Naive thymus-derived CD8-positive, alpha-beta T cell (primary cell): ENCODE data around the gene WARS2. TPM values are rescaled to one million over a fixed set of nuclear protein-coding genes. Genes with fewer than 3 reads are reported as not detected.
A peak's percentile ranks its signal among the peaks of the same experiment; 100 is the strongest.

Experiments used
- ATAC-seq, 2 donors: fragments of 150-1000 bp; cut with Tn5 transposase in 1 of 2; sonication (Bioruptor Pico), chemical (Tn5 transposase) in 1 of 2; 1 replicate in 1 of 2; 2 replicates in 1 of 2; pipeline ENCODE4 v1.10.0; 2021; ENCODE audit warnings: mild to moderate bottlenecking in 2 of 2, moderate library complexity in 2 of 2
- POLR2A ChIA-PET: fragments of 350-600 bp; sonication (Branson Sonifier 250); formaldehyde crosslinking; loops from one replicate; lab custom pipeline; 2021; ENCODE audit warnings: antibody characterized with exemption; lab: Charles Lee
- DNase-seq, 10 donors: peaks; one replicate each; pipeline versions ENCODE4 v3.0.0 to v3.0.0-alpha.2; 2020 to 2022
- H3K27ac Mint-ChIP-seq, 10 donors: one replicate each; pipeline ENCODE4 v1.8.0; 2020 to 2022; ENCODE audit warnings: mild to moderate bottlenecking in 10 of 10, mixed read lengths in 10 of 10, moderate library complexity in 4 of 10, inconsistent platforms in 1 of 10
- H3K27me3 Mint-ChIP-seq, 5 donors: one replicate each; pipeline ENCODE4 v1.8.0; 2021 to 2022; ENCODE audit warnings: mixed read lengths in 5 of 5
- H3K36me3 Mint-ChIP-seq, 3 donors: one replicate each; pipeline ENCODE4 v1.8.0; 2020 to 2022; ENCODE audit warnings: mixed read lengths in 3 of 3, mild to moderate bottlenecking in 2 of 3, inconsistent platforms in 1 of 3
- H3K4me1 Mint-ChIP-seq, 4 donors: one replicate each; pipeline ENCODE4 v1.8.0; 2021 to 2022; ENCODE audit warnings: mixed read lengths in 4 of 4
- H3K4me3 Mint-ChIP-seq, 10 donors: one replicate each; pipeline ENCODE4 v1.8.0; 2020 to 2022; ENCODE audit warnings: mild to moderate bottlenecking in 10 of 10, mixed read lengths in 10 of 10, moderate library complexity in 6 of 10, inconsistent platforms in 1 of 10
- H3K9me3 Mint-ChIP-seq, 9 donors: one replicate each; pipeline ENCODE4 v1.8.0; 2020 to 2022; ENCODE audit warnings: mixed read lengths in 9 of 9, mild to moderate bottlenecking in 3 of 9, inconsistent platforms in 1 of 9, moderate library complexity in 1 of 9
- polyA plus RNA-seq, 3 donors: library from polyadenylated mRNA; unstranded; fragments of 300-500 nt; fragmentation: Illumina TruSeq; gene quantifications; one replicate each; pipeline ENCODE4 v1.2.3, GENCODE V29; 2021
- total RNA-seq, 8 experiments: library from RNA in 2 of 8; stranded (reverse) in 2 of 8; gene quantifications; one replicate each; pipeline ENCODE4 v1.2.3 and lab custom pipeline; 2021 to 2026

The WARS2 gene
- total and polyA plus RNA-seq, 5 experiments from 2014 or later: 8.4 to 15.6 (median 9.7) TPM

DNA sequence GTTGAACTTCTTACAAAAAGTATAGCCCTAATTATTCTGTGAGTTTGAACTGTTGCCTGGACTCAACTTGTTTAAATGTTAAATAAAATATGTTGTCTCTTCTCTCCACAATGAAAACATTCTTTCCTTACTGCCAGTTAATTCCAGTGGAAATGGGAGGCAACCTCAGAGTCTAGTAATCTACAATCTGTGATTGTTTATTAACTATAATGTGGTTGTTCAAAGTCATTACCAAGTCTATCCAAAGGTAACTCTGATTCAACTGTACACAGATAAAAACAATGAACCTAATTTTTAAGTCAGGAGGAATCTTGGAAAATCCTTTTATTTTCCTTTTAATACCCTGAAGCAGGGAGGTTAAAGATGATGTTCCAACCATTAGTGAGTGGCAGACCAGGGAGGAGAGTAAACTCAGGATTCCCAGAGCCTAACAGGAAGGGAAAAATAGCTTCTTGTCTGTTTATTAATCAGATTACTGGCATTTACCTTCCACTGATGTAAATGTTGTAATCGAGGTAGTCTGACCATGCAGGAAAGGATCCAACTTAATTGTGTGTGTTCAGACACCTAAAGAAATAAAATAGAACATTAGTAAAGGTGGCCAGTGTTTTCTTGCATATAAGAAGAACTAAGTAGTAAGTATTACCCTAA lies 95.2 kb downstream of the WARS2 start:
- ATAC-seq: no peak
- H3K9me3 Mint-ChIP-seq: peaks cover 0 to 14% (median 4%) of the 10 kb centered on the region in 9 donors
- H3K36me3 Mint-ChIP-seq: peaks cover 44 to 65% (median 62%) of the 10 kb centered on the region in 3 donors
- H3K27ac Mint-ChIP-seq: no peak overlapping the region
- no peak for DNase-seq
- peaks cover 0 to 2% (median 0%) of the 10 kb centered on the region in 4 donors for H3K4me1 Mint-ChIP-seq
- POLR2A ChIA-PET: no interaction called here
- H3K4me3 Mint-ChIP-seq: no peak overlapping the region
- H3K27me3 Mint-ChIP-seq: no peaks in the 10 kb centered on the region

DNA sequence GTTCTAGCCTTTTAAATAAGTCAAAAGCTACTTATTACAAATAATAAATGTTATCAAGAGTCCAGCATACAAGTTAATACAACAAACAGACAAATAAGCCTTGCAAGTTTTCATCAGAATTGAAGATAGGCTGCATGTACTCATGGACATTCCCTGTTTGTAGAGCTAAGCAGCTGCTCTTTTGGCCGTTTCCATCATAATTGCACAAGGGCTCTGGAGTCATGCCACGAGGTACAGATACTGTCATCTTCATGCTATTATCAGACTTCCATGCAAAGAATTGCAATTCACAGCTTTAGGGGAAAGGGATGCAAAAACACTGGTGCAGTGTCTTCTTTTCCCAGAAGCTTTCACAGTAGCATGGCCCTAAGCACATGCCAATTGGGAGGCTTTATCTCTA lies 99.5 kb downstream of the WARS2 start:
- DNase-seq (no peak), ATAC-seq (no peak)
- H3K36me3 Mint-ChIP-seq: peaks cover 48 to 80% (median 71%) of the 10 kb centered on the region in 3 donors
- POLR2A ChIA-PET: no interaction called here
- H3K4me1 Mint-ChIP-seq: peaks cover 0 to 2% (median 0%) of the 10 kb centered on the region in 4 donors
- H3K27ac Mint-ChIP-seq: no peak overlapping the region
- no peak overlapping the region for H3K4me3 Mint-ChIP-seq
- H3K9me3 Mint-ChIP-seq: peaks cover 0 to 7% (median 0%) of the 10 kb centered on the region in 9 donors
- H3K27me3 Mint-ChIP-seq: no peaks in the 10 kb centered on the region

DNA sequence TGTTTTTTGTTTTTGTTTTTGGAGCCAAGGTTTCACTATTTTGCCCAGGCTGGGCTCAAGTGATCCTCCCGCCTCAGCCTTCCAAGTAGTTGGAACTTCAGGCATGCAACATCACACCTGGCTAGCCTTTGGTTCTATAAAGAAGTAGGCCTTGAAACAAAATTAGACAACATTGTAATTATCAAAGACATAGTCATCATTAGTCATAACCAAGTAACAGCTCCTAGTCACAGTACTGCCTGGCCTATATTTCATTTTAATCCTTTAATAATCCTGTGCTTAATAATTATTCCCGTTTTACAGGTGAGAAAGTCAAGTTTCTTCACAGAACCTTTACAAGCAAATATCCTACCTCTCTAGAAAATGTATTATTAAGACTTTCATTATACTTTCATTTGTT lies 100.0 kb downstream of the WARS2 start:
- POLR2A ChIA-PET: no interaction called here
- Mint-ChIP-seq H3K9me3 (peaks cover 0 to 7% (median 0%) of the 10 kb centered on the region in 9 donors), H3K27ac (no peak overlapping the region), H3K27me3 (no peaks in the 10 kb centered on the region), H3K4me3 (no peak overlapping the region), H3K4me1 (peaks cover 0 to 2% (median 0%) of the 10 kb centered on the region in 4 donors), H3K36me3 (peaks cover 48 to 81% (median 71%) of the 10 kb centered on the region in 3 donors)
- DNase-seq (no peak), ATAC-seq (no peak)

DNA sequence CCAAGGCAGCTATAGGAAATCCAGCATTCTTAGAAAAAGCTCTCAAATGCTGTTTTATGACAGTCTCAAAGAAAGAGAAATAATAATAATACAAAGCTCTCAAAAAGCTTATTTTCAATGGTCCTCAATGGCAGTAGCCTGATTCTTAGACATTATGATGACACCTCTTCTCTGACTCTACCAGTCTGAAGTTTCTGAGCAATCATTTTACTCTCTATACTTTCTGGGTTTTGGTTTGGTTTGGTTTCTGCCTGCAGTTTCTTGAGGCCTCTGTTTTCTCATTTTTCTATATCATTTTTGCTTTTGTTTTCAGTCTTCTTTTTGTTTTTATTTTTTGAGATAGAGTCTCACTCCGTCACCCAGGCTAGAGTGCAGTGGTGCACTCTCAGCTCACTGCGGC lies 102.1 kb downstream of the WARS2 start:
- Mint-ChIP-seq H3K4me3 (no peak overlapping the region), H3K27me3 (no peaks in the 10 kb centered on the region), H3K9me3 (peaks cover 0 to 7% (median 0%) of the 10 kb centered on the region in 9 donors), H3K36me3 (peaks cover 47 to 80% (median 68%) of the 10 kb centered on the region in 3 donors), H3K27ac (peak overlapping the region in 2 of 10 donors; percentile 17 to 20), H3K4me1 (peaks cover 0 to 2% (median 0%) of the 10 kb centered on the region in 4 donors)
- DNase-seq (no peak), ATAC-seq (no peak)
- POLR2A ChIA-PET: interaction anchor here (0.7 kb wide), 1 partner anchor 18 kb away, joined by 3 read pairs; no protein-coding TSS in a partner anchor

DNA sequence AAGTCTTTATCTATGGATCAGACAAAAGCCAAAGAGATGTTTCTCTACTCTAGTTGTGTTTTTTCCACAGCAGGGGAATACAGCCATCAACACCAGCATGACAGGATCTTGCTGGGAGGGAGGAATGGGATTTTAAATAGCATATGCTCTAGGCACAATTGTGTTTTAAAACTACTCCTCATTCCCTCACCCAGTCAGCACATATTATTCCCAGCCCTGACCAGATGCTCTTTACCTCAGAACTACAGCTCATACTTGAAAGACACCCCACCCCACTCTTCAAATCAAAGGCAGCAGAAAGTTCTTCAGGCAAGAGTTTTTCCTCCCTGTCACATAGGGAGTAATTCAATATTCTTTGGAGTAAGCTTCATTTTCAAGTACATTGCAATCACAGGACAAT lies 106.1 kb downstream of the WARS2 start:
- Mint-ChIP-seq H3K4me1 (no peaks in the 10 kb centered on the region), H3K4me3 (no peak overlapping the region), H3K27ac (no peak overlapping the region), H3K36me3 (peaks cover 52 to 87% (median 79%) of the 10 kb centered on the region in 3 donors), H3K27me3 (no peaks in the 10 kb centered on the region), H3K9me3 (peaks cover 0 to 23% (median 3%) of the 10 kb centered on the region in 9 donors)
- no peak for DNase-seq
- ATAC-seq: no peak
- POLR2A ChIA-PET: no interaction called here

DNA sequence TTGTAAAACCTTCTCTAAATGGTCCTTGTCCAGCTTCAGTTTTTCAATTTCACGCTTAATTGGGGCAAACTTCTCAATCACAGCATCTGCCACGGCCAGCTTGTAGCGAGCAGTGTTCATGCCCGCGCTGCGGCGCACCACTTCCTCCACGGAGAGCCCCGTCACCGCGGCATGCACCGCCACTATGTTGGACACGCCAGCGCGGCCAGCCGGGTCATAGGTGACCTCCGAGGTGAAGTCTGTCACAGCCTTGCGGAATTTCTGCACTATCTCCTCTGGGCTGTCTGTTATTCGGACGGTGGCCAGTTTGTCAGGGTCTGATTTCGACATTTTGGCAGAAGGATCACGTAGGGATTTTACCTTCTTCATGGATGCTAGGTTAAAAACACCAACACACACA lies 107.5 kb downstream of the WARS2 start:
- Mint-ChIP-seq H3K27me3 (no peaks in the 10 kb centered on the region), H3K36me3 (peaks cover 48 to 80% (median 78%) of the 10 kb centered on the region in 3 donors), H3K4me1 (no peaks in the 10 kb centered on the region), H3K9me3 (peaks cover 0 to 24% (median 3%) of the 10 kb centered on the region in 9 donors), H3K27ac (no peak overlapping the region), H3K4me3 (no peak overlapping the region)
- DNase-seq (no peak), ATAC-seq (no peak)
- POLR2A ChIA-PET: no interaction called here

DNA sequence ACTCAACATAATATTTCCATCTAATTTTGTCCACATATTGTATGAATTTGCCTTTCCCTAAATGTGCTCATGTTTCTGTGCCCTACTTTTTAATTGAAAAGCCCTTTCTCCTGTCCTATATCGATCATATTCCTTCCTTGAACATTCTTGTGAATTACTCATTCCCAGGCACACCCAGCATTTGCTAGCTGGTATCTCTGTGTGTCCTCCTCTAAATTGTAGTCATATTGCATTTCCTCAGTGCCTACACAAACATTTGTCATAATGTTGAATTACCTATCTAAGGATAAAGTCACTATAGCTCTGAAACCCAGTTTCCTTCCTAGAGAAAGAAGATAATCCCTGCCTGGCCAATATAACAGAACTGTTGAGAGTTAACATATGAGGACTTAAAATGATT lies 112.7 kb downstream of the WARS2 start:
- H3K36me3 Mint-ChIP-seq: peaks cover 33 to 59% (median 47%) of the 10 kb centered on the region in 3 donors
- ATAC-seq (no peak), DNase-seq (no peak)
- POLR2A ChIA-PET: no interaction called here
- peaks cover 0 to 2% (median 0%) of the 10 kb centered on the region in 4 donors for H3K4me1 Mint-ChIP-seq
- H3K4me3 Mint-ChIP-seq: no peak overlapping the region
- H3K27me3 Mint-ChIP-seq: peaks cover 0 to 3% (median 0%) of the 10 kb centered on the region in 5 donors
- no peak overlapping the region for H3K27ac Mint-ChIP-seq
- peaks cover 0 to 29% (median 13%) of the 10 kb centered on the region in 9 donors for H3K9me3 Mint-ChIP-seq

DNA sequence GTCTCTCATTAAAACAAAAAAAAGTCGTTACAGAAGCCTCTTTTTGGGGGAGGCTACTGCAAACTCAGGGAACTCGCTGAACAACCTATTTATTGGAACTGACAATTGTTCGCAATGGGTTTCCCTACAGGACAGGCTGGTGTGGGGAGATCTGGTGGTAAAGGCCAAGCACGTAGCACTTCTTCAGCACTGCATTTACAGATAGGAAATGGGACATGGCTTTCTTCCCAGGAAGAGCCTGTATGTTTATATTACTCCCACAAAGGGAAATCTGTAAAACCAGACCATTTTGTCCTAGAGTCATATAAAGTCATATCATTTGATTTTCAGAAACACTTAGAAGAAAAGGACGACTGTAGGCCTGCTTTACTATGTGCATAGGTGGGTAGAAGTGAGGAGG lies 113.5 kb downstream of the WARS2 start:
- ATAC-seq (no peak), DNase-seq (no peak)
- peaks cover 0 to 30% (median 15%) of the 10 kb centered on the region in 9 donors for H3K9me3 Mint-ChIP-seq
- H3K4me3 Mint-ChIP-seq: no peak overlapping the region
- H3K27me3 Mint-ChIP-seq: peaks cover 0 to 3% (median 0%) of the 10 kb centered on the region in 5 donors
- H3K36me3 Mint-ChIP-seq: peaks cover 28 to 55% (median 41%) of the 10 kb centered on the region in 3 donors
- H3K4me1 Mint-ChIP-seq: peaks cover 0 to 2% (median 0%) of the 10 kb centered on the region in 4 donors
- peak overlapping the region in 1 of 10 donors; percentile 46 for H3K27ac Mint-ChIP-seq
- POLR2A ChIA-PET: no interaction called here

DNA sequence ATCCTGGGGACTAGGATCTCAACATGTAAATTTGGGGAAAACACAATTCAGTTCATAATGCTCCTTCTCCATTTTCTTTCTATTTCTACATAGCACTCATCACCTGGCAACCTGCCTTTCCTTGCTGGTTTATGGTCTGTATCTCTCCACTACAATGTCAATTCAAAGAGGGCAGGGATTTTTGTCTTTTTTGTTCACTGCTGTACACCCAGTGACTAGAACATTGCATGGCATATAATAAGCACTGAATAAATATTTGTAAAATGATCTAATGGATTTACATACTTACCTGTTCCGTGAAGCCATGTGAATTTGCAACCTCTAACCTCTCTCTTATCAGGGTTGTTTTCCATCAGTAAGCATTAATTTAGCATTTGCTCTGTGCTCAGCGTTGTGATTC lies 124.9 kb downstream of the WARS2 start:
- DNase-seq (no peak), ATAC-seq (no peak)
- Mint-ChIP-seq H3K27ac (no peak overlapping the region), H3K36me3 (peaks cover 44 to 85% (median 53%) of the 10 kb centered on the region in 3 donors), H3K4me3 (no peak overlapping the region), H3K27me3 (peaks cover 19 to 47% (median 25%) of the 10 kb centered on the region in 5 donors), H3K4me1 (peaks cover 0 to 2% (median 0%) of the 10 kb centered on the region in 4 donors), H3K9me3 (peaks cover 14 to 85% (median 45%) of the 10 kb centered on the region in 9 donors)
- POLR2A ChIA-PET: no interaction called here

DNA sequence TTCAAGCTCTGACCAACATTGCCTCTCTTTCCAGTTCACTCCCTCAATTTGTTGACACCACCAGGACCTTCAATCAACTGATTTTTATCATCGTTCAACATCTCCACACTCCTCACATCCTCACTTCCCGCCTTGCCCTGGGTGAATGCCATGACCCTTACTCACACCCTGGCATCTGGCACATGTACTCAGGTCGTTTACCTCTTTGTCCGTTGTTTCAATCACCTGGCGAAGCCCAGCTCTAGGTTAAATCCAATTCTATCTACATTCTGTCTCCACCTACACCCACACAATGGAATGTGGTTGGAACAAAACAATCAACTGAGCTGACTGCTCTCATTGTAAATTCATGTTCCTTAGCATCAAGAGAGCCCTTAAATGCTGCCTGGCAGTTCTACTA lies 128.1 kb downstream of the WARS2 start:
- no peak for ATAC-seq

DNA sequence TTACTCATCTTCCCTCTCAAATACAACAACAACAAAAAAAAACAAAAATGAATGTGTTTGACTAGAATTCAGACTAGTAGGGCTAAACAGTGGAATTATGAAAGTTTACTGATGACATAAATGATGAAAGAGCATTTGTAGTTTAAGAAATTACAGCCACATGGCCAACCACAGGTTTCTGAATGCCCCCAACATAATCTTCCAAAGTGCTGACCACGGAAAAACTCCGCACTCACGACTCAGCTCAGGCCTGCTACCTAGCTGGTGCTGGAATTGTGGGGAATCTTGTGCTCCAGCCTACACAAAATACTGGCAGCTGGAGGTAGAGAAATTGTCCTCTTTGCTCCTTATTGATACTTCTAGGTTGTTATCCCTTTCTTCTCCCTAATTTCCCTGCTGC lies 128.7 kb downstream of the WARS2 start:
- Mint-ChIP-seq H3K4me1 (peaks cover 7 to 12% (median 9%) of the 10 kb centered on the region in 4 donors), H3K9me3 (peaks cover 11 to 79% (median 44%) of the 10 kb centered on the region in 9 donors), H3K36me3 (peaks cover 28 to 73% (median 34%) of the 10 kb centered on the region in 3 donors), H3K4me3 (no peak overlapping the region), H3K27me3 (peaks cover 39 to 66% (median 49%) of the 10 kb centered on the region in 5 donors), H3K27ac (no peak overlapping the region)
- ATAC-seq (no peak), DNase-seq (no peak)
- POLR2A ChIA-PET: interaction anchor here (0.6 kb wide), 1 partner anchor 65 kb away, joined by 3 read pairs; no protein-coding TSS in a partner anchor

More for the DNA sequence above, 128.1 kb downstream of the WARS2 start:
- peaks cover 7 to 12% (median 9%) of the 10 kb centered on the region in 4 donors for H3K4me1 Mint-ChIP-seq
- H3K9me3 Mint-ChIP-seq: peaks cover 11 to 83% (median 44%) of the 10 kb centered on the region in 9 donors
- no peak overlapping the region for H3K4me3 Mint-ChIP-seq
- no peak for DNase-seq
- POLR2A ChIA-PET: no interaction called here
- H3K36me3 Mint-ChIP-seq: peaks cover 29 to 77% (median 35%) of the 10 kb centered on the region in 3 donors
- H3K27ac Mint-ChIP-seq: no peak overlapping the region
- H3K27me3 Mint-ChIP-seq: peaks cover 39 to 65% (median 47%) of the 10 kb centered on the region in 5 donors

DNA sequence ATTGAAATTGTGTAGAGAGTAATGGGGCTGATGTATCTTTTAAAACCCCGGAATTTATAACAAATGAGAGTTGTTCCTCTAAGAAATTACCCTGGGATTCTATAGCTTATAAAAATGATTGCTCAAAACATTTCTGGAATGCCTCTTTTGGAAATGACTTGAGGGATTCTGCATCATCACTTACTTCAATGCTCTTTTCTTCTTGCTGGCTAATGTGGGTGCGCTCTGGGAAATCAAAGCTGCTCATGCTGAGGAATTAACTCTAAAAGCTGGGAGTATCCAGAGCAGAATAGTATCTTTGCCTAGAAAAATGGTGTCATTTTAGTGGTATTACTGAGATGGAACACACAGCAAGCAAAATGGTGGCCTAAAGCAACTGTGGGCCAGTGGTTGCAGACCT lies 129.3 kb downstream of the WARS2 start:
- Mint-ChIP-seq H3K36me3 (peaks cover 26 to 73% (median 35%) of the 10 kb centered on the region in 3 donors), H3K9me3 (peaks cover 11 to 79% (median 47%) of the 10 kb centered on the region in 9 donors), H3K4me1 (peaks cover 7 to 12% (median 9%) of the 10 kb centered on the region in 4 donors), H3K27me3 (peaks cover 43 to 72% (median 53%) of the 10 kb centered on the region in 5 donors), H3K27ac (no peak overlapping the region), H3K4me3 (no peak overlapping the region)
- POLR2A ChIA-PET: interaction anchor here (0.6 kb wide), 1 partner anchor 66 kb away, joined by 3 read pairs; no protein-coding TSS in a partner anchor
- DNase-seq (no peak), ATAC-seq (no peak)

DNA sequence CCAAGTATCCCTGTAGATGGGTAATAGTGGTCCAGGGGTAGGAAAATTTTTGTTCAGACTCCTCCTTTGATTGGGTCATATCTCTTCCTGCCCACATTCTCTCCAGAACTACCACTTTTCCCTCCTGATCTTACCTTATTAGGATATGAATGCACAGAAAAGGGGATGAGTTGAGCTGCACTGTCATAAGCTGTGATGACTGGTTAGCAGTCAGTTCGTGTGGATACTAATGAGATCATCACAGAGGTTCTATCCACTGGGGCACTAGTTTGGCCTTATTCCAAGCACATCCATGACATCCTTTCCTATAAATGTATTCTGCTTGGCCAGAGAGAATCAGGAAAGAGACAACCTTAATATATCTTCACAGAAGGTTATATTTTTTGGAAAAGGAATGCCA lies 130.3 kb downstream of the WARS2 start:
- POLR2A ChIA-PET: no interaction called here

More for the DNA sequence above, 130.3 kb downstream of the WARS2 start:
- ATAC-seq: no peak
- no peak overlapping the region for H3K27ac Mint-ChIP-seq
- DNase-seq: no peak
- H3K36me3 Mint-ChIP-seq: peaks cover 25 to 71% (median 32%) of the 10 kb centered on the region in 3 donors
- peaks cover 10 to 80% (median 51%) of the 10 kb centered on the region in 9 donors for H3K9me3 Mint-ChIP-seq
- peaks cover 50 to 78% (median 61%) of the 10 kb centered on the region in 5 donors for H3K27me3 Mint-ChIP-seq
- H3K4me3 Mint-ChIP-seq: no peak overlapping the region
- H3K4me1 Mint-ChIP-seq: peaks cover 7 to 12% (median 10%) of the 10 kb centered on the region in 4 donors
